Panc1 (cell line): ENCODE measurements around the gene LRRC8B. TPM values are rescaled to one million over a fixed set of nuclear protein-coding genes. Genes with fewer than 3 reads are reported as not detected.

ENCODE experiments used
- ATAC-seq: fragments of 200-7000 bp; cut with Tn5 transposase; 2 replicates; pipeline ENCODE4 v1.9.1; 2020; ENCODE audit warnings: mild to moderate bottlenecking, moderate library complexity
- BruUV-seq: library from RNA; stranded (reverse); fragments of 400-500 nt; replicated peaks from 2 replicates; lab custom pipeline; 2021; lab: Mats Ljungman, UMichigan
- CTCF ChIA-PET: fragments of 300-600 bp; sonication (Branson Sonifier 250); formaldehyde crosslinking; loops from one replicate; lab custom pipeline; 2022; ENCODE audit warnings: antibody characterized with exemption; lab: Charles Lee
- POLR2A ChIA-PET: fragments of 300-600 bp; sonication (Branson Sonifier 250); formaldehyde crosslinking; loops from one replicate; lab custom pipeline; 2022; ENCODE audit warnings: antibody characterized with exemption; lab: Charles Lee
- DNase-seq: peaks from one replicate; pipeline ENCODE4 v3.0.0-alpha.2; 2010; ENCODE audit warnings: low read depth, low spot score
- H3K27ac ChIP-seq: 2 replicates; pipeline ENCODE4 v1.5.1; 2011; ENCODE audit warnings: mild to moderate bottlenecking, low read length, inconsistent platforms
- H3K27me3 ChIP-seq: fragments of 200-500 bp; sonication (Bioruptor generic); 2 replicates; pipeline ENCODE4 v1.6.0; 2014; ENCODE audit warnings: low read length, inconsistent platforms; ENCODE audit not compliant: control insufficient read depth, insufficient read depth
- H3K36me3 ChIP-seq: fragments of 200-500 bp; sonication (Bioruptor generic); 2 replicates; pipeline ENCODE4 v1.5.1; 2014; ENCODE audit warnings: inconsistent platforms, mild to moderate bottlenecking, low read length, moderate library complexity; ENCODE audit not compliant: control insufficient read depth, insufficient read depth
- H3K4me1 ChIP-seq: 2 replicates; pipeline ENCODE4 v1.5.1; 2011; ENCODE audit warnings: inconsistent platforms, mild to moderate bottlenecking, low read length, moderate library complexity; ENCODE audit not compliant: control insufficient read depth, insufficient read depth
- H3K4me3 ChIP-seq, 2 experiments: 2 replicates each; pipeline ENCODE4 v1.5.1; 2011 to 2012; ENCODE audit warnings: low read depth in 2 of 2, low read length in 2 of 2, mild to moderate bottlenecking in 2 of 2, inconsistent platforms in 1 of 2, moderate library complexity in 1 of 2
- H3K9me3 ChIP-seq: fragments of 200-500 bp; sonication (Bioruptor generic); 2 replicates; pipeline ENCODE4 v1.5.1; 2014; ENCODE audit warnings: low read depth, mild to moderate bottlenecking, inconsistent platforms, low read length, moderate library complexity; ENCODE audit not compliant: control insufficient read depth, insufficient read depth
- POLR2AphosphoS5 ChIP-seq: IDR thresholded peaks from 2 replicates; pipeline ENCODE4 v1.6.1; 2012; ENCODE audit warnings: mild to moderate bottlenecking, low read depth, low read length, moderate library complexity
- SIN3A ChIP-seq: IDR thresholded peaks from 2 replicates; pipeline ENCODE4 v1.6.1; 2012; ENCODE audit warnings: low read depth, mild to moderate bottlenecking, low read length, moderate library complexity, borderline replicate concordance; ENCODE audit not compliant: insufficient read depth
- TCF7L2 ChIP-seq: IDR thresholded peaks from 2 replicates; pipeline ENCODE4 v1.6.1; 2011; ENCODE audit warnings: mild to moderate bottlenecking, low read depth, low read length, inconsistent platforms
- in situ Hi-C: cut with HindIII; loops from 2 replicates; pipeline ENCODE4 v1.10.0; 2016; ENCODE audit warnings: low sequenced_read_pairs, low pct_unique_long_range_greater_than_20kb
- intact Hi-C: fragments of 100-400 bp; cut with micrococcal nuclease; formaldehyde crosslinking; loops from one replicate; pipeline ENCODE4 v1.10.0; 2022; ENCODE audit not compliant: unreplicated experiment
- total RNA-seq: library from RNA; stranded (reverse); gene quantifications from one replicate; pipeline ENCODE4 v1.2.1, GENCODE V29; 2021; ENCODE audit not compliant: unreplicated experiment
- TF ChIP-seq, protein P1 (sequence below): fragments of 450-650 bp; IDR thresholded peaks from 2 replicates; pipeline ENCODE4 v1.5.1; 2017; ENCODE audit warnings: mild to moderate bottlenecking
- TF ChIP-seq, protein P2 (sequence below), 2 experiments: IDR thresholded peaks; 2 replicates each; pipeline ENCODE4 v1.6.1; 2011 to 2012; ENCODE audit warnings: low read depth in 2 of 2, control low read depth in 1 of 2, low read length in 1 of 2, mild to moderate bottlenecking in 1 of 2, moderate library complexity in 1 of 2; ENCODE audit not compliant: insufficient read depth in 1 of 2

The LRRC8B gene
- total RNA-seq, 1 experiment from 2014 or later, result 27.3 TPM

DNA sequence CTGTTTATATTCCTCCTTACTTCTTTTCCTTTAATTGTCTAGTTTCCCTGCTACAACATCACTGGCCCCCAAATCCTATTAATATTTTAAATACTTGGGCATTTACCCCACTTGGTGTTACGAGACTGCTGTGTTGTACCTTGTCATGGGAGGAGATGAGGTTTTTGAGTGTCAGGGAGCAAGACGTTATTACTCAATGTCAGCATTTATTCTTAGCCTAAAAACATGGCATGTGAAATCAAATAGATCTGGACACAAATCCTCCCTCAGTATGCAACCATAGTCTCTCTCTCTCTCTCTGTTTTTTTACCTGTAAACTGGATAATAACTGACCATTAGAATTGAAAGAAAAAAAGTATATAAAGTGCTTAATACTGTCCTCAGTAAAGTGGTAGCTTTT lies 4.6 kb downstream of the LRRC8B start:
- DNase-seq, result no peak
- TF ChIP-seq, protein P1, sequence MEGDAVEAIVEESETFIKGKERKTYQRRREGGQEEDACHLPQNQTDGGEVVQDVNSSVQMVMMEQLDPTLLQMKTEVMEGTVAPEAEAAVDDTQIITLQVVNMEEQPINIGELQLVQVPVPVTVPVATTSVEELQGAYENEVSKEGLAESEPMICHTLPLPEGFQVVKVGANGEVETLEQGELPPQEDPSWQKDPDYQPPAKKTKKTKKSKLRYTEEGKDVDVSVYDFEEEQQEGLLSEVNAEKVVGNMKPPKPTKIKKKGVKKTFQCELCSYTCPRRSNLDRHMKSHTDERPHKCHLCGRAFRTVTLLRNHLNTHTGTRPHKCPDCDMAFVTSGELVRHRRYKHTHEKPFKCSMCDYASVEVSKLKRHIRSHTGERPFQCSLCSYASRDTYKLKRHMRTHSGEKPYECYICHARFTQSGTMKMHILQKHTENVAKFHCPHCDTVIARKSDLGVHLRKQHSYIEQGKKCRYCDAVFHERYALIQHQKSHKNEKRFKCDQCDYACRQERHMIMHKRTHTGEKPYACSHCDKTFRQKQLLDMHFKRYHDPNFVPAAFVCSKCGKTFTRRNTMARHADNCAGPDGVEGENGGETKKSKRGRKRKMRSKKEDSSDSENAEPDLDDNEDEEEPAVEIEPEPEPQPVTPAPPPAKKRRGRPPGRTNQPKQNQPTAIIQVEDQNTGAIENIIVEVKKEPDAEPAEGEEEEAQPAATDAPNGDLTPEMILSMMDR, result no peak
- TF ChIP-seq TCF7L2 (no peak), POLR2AphosphoS5 (no peak), SIN3A (no peak)
- TF ChIP-seq, protein P2, sequence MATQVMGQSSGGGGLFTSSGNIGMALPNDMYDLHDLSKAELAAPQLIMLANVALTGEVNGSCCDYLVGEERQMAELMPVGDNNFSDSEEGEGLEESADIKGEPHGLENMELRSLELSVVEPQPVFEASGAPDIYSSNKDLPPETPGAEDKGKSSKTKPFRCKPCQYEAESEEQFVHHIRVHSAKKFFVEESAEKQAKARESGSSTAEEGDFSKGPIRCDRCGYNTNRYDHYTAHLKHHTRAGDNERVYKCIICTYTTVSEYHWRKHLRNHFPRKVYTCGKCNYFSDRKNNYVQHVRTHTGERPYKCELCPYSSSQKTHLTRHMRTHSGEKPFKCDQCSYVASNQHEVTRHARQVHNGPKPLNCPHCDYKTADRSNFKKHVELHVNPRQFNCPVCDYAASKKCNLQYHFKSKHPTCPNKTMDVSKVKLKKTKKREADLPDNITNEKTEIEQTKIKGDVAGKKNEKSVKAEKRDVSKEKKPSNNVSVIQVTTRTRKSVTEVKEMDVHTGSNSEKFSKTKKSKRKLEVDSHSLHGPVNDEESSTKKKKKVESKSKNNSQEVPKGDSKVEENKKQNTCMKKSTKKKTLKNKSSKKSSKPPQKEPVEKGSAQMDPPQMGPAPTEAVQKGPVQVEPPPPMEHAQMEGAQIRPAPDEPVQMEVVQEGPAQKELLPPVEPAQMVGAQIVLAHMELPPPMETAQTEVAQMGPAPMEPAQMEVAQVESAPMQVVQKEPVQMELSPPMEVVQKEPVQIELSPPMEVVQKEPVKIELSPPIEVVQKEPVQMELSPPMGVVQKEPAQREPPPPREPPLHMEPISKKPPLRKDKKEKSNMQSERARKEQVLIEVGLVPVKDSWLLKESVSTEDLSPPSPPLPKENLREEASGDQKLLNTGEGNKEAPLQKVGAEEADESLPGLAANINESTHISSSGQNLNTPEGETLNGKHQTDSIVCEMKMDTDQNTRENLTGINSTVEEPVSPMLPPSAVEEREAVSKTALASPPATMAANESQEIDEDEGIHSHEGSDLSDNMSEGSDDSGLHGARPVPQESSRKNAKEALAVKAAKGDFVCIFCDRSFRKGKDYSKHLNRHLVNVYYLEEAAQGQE (IDR thresholded peaks at IDR 0.05; ENCODE audit: insufficient read depth in 1 of 2, low read depth in 2 of 2, low read length in 1 of 2), result no peak
- H3K9me3 ChIP-seq, result no peaks in the 10 kb centered on the region
- H3K27me3 ChIP-seq, result no peaks in the 10 kb centered on the region
- no peak overlapping the region for H3K4me3 ChIP-seq
- ChIA-PET CTCF (no interaction called here), POLR2A (interaction anchor here (0.7 kb wide), 1 partner anchor 98 kb away, joined by 4 read pairs; no protein-coding TSS in a partner anchor)
- no peaks in the 10 kb centered on the region for H3K36me3 ChIP-seq
- no peak overlapping the region for H3K27ac ChIP-seq
- H3K4me1 ChIP-seq, result peaks cover 18% of the 10 kb centered on the region
- no peak for ATAC-seq
- no TSS peak for BruUV-seq
- intact Hi-C loops (no loop called here), in situ Hi-C loops (no loop called here)

DNA sequence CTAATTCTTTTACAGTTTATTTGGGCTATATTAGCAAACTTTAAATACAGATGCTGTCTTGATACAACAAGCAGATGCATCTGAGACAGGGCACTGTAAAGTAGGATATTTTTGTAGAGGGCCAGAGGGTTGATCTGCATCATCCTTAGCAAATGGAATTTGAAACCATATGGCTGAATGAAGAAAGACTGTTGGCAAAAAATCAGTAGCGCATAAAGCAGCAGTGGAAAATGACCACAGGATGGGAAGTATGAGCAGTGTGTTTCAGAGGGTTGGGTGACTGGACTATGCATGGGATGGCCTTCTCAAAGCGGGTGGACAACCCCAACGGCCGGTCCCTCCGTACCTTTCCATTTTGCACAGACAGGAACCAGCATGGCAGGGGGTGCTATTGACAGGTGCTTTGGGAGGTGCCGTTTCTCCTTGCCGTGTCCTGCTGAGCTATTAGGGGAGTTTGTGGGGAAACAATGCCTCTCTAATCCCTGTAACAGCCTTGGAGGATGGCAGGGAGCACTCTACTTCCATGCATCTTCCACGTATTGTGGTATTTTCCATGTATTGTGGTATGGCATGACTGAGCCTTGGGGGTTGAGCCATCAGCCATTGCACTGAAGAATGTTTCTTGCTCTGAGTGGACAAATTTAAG lies 5.9 kb downstream of the LRRC8B start:
- POLR2A ChIA-PET, result interaction anchor here (0.7 kb wide), 1 partner anchor 157 kb away, joined by 4 read pairs; no protein-coding TSS in a partner anchor
- H3K4me1 ChIP-seq, result peaks cover 17% of the 10 kb centered on the region
- no peaks in the 10 kb centered on the region for H3K9me3 ChIP-seq
- CTCF ChIA-PET, result no interaction called here
- no peaks in the 10 kb centered on the region for H3K27me3 ChIP-seq
- in situ Hi-C loops (no loop called here), intact Hi-C loops (no loop called here)
- no peak overlapping the region for H3K4me3 ChIP-seq
- no peak overlapping the region for H3K27ac ChIP-seq
- DNase-seq, result no peak
- no peak for TF ChIP-seq SIN3A
- TF ChIP-seq, protein P2 (IDR thresholded peaks at IDR 0.05; ENCODE audit: insufficient read depth in 1 of 2, low read depth in 2 of 2, low read length in 1 of 2), result no peak
- no TSS peak for BruUV-seq
- H3K36me3 ChIP-seq, result no peaks in the 10 kb centered on the region
- ATAC-seq, result no peak
